HCT116 (cell line): Measurements from ENCODE around the gene MLPH.

Experiments
- CBX3 ChIP-seq: IDR thresholded peaks from 2 replicates; pipeline ENCODE4 v1.6.1; 2012; ENCODE audit warnings: low read depth
- CEBPB ChIP-seq: IDR thresholded peaks from 2 replicates; pipeline ENCODE4 v1.6.1; 2012; ENCODE audit warnings: low read depth
- EGR1 ChIP-seq: IDR thresholded peaks from 2 replicates; pipeline ENCODE4 v1.6.1; 2012; ENCODE audit warnings: low read depth
- EZH2 ChIP-seq: fragments of 200-600 bp; sonication (generic); IDR thresholded peaks from 2 replicates; pipeline ENCODE4 v1.6.1; 2017; ENCODE audit warnings: antibody characterized with exemption, mixed run types
- EZH2phosphoT487 ChIP-seq: fragments of 200-600 bp; IDR thresholded peaks from 2 replicates; pipeline ENCODE4 v1.6.1; 2018; ENCODE audit warnings: antibody characterized with exemption, borderline replicate concordance
- POLR2A ChIP-seq: IDR thresholded peaks from 2 replicates; pipeline ENCODE4 v1.7.0; 2011; ENCODE audit warnings: borderline replicate concordance; ENCODE audit not compliant: insufficient read depth, insufficient read length; ENCODE audit errors: extremely low read depth
- POLR2AphosphoS5 ChIP-seq: IDR thresholded peaks from 2 replicates; pipeline ENCODE4 v1.6.1; 2011; ENCODE audit warnings: mild to moderate bottlenecking, low read depth, low read length, moderate library complexity
- SP1 ChIP-seq: IDR thresholded peaks from 2 replicates; pipeline ENCODE4 v1.6.1; 2012; ENCODE audit warnings: low read depth
- ZFX ChIP-seq: fragments of 450-650 bp; IDR thresholded peaks from 2 replicates; pipeline ENCODE4 v1.6.1; 2017
- ZNF274 ChIP-seq: fragments of 200-500 bp; sonication (Bioruptor generic); IDR thresholded peaks from 2 replicates; pipeline ENCODE4 v1.6.1; 2014; ENCODE audit warnings: mild to moderate bottlenecking, low read depth, low read length, inconsistent platforms
- TF ChIP-seq, protein P1 (sequence below), 3 experiments: fragments of 200-600 bp in 1 of 3; sonication (generic) in 1 of 3; IDR thresholded peaks in 2 of 3; conservative IDR thresholded peaks in 1 of 3; 2 replicates each; pipeline ENCODE4 v1.5.1; 2012 to 2017; ENCODE audit warnings: low read depth in 2 of 3, low read length in 2 of 3, antibody characterized with exemption in 1 of 3, borderline replicate concordance in 1 of 3, control low read depth in 1 of 3, mild to moderate bottlenecking in 1 of 3, mixed read lengths in 1 of 3, mixed run types in 1 of 3, moderate library complexity in 1 of 3; ENCODE audit not compliant: insufficient read depth in 1 of 3
- TF ChIP-seq, protein P2 (sequence below): IDR thresholded peaks from 2 replicates; pipeline ENCODE4 v1.6.1; 2012
- TF ChIP-seq, protein P3 (sequence below): IDR thresholded peaks from 2 replicates; pipeline ENCODE4 v1.6.1; 2012; ENCODE audit warnings: low read depth

DNA sequence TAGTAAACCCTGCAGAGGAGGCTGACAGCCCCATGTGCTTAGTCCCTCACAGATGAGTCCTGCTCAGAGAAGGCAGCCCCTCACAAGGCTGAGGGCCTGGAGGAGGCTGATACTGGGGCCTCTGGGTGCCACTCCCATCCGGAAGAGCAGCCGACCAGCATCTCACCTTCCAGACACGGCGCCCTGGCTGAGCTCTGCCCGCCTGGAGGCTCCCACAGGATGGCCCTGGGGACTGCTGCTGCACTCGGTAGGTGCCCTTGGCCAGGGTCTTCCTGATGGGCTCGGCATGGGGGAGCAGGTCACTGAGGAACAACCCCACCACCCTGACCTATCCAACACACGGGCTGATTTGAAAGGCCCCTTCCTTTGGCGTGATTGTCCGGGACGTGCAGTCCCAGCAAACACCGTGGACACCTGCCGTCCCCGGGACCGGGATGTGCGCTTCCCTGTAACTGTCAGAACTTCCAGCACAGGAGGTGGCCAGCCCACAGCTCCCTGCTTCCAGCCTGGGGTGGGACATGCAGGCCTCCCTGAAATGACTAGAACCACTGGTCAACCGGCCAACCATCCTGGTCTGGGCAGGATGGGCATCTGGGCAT, 38.6 kb downstream of the MLPH start:
- TF ChIP-seq EZH2 (no peak), ZFX (no peak), ZNF274 (no peak), POLR2A (no peak), POLR2AphosphoS5 (no peak), CEBPB (no peak), SP1 (no peak), EZH2phosphoT487 (no peak), EGR1 (no peak), CBX3 (no peak)
- TF ChIP-seq, protein P1, sequence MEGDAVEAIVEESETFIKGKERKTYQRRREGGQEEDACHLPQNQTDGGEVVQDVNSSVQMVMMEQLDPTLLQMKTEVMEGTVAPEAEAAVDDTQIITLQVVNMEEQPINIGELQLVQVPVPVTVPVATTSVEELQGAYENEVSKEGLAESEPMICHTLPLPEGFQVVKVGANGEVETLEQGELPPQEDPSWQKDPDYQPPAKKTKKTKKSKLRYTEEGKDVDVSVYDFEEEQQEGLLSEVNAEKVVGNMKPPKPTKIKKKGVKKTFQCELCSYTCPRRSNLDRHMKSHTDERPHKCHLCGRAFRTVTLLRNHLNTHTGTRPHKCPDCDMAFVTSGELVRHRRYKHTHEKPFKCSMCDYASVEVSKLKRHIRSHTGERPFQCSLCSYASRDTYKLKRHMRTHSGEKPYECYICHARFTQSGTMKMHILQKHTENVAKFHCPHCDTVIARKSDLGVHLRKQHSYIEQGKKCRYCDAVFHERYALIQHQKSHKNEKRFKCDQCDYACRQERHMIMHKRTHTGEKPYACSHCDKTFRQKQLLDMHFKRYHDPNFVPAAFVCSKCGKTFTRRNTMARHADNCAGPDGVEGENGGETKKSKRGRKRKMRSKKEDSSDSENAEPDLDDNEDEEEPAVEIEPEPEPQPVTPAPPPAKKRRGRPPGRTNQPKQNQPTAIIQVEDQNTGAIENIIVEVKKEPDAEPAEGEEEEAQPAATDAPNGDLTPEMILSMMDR (IDR thresholded peaks at IDR 0.05 in 2 of 3, conservative IDR thresholded peaks at IDR 0.05 in 1 of 3; ENCODE audit: borderline replicate concordance in 1 of 3, insufficient read depth in 1 of 3, low read depth in 2 of 3, low read length in 2 of 3) = no peak
- TF ChIP-seq, protein P2, sequence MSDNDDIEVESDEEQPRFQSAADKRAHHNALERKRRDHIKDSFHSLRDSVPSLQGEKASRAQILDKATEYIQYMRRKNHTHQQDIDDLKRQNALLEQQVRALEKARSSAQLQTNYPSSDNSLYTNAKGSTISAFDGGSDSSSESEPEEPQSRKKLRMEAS = no peak
- TF ChIP-seq, protein P3, sequence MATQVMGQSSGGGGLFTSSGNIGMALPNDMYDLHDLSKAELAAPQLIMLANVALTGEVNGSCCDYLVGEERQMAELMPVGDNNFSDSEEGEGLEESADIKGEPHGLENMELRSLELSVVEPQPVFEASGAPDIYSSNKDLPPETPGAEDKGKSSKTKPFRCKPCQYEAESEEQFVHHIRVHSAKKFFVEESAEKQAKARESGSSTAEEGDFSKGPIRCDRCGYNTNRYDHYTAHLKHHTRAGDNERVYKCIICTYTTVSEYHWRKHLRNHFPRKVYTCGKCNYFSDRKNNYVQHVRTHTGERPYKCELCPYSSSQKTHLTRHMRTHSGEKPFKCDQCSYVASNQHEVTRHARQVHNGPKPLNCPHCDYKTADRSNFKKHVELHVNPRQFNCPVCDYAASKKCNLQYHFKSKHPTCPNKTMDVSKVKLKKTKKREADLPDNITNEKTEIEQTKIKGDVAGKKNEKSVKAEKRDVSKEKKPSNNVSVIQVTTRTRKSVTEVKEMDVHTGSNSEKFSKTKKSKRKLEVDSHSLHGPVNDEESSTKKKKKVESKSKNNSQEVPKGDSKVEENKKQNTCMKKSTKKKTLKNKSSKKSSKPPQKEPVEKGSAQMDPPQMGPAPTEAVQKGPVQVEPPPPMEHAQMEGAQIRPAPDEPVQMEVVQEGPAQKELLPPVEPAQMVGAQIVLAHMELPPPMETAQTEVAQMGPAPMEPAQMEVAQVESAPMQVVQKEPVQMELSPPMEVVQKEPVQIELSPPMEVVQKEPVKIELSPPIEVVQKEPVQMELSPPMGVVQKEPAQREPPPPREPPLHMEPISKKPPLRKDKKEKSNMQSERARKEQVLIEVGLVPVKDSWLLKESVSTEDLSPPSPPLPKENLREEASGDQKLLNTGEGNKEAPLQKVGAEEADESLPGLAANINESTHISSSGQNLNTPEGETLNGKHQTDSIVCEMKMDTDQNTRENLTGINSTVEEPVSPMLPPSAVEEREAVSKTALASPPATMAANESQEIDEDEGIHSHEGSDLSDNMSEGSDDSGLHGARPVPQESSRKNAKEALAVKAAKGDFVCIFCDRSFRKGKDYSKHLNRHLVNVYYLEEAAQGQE = no peak
